Measurements from ENCODE around the gene WFDC1.
A peak's percentile ranks its signal among the peaks of the same experiment; 100 is the strongest.

WFDC1 gene

GRCh38 chr16:84279881-84280280 lies 14.8 kb upstream of the WFDC1 start:
- Histone ChIP-seq H3K27me3 (ENCODE audit: insufficient read depth, low read length, poor library complexity) (no peaks in the 10 kb centered on the region), H2AK5ac (ENCODE audit: low read length) (no peak overlapping the region), H2BK15ac (replicated peaks; ENCODE audit: low read depth) (no peak overlapping the region), H2BK5ac (ENCODE audit: low read length) (no peak overlapping the region), H4K8ac (ENCODE audit: low read depth, low read length) (no peak overlapping the region), H3K4me2 (ENCODE audit: low read length) (no peak overlapping the region), H3K4me1 (ENCODE audit: control insufficient read depth, low read depth, low read length) (peaks cover 7% of the 10 kb centered on the region), H2BK120ac (ENCODE audit: low read depth, low read length) (no peak overlapping the region), H3K56ac (ENCODE audit: low read length) (no peak overlapping the region), H3K79me1 (ENCODE audit: low read length) (no peaks in the 10 kb centered on the region), H3K79me2 (ENCODE audit: control insufficient read depth, insufficient read depth, low read length) (no peaks in the 10 kb centered on the region), H3K4ac (ENCODE audit: low read depth, low read length) (no peak overlapping the region), H3K9ac (ENCODE audit: low read length) (no peak overlapping the region), H3K23ac (ENCODE audit: low read length) (no peak overlapping the region), H3K18ac (ENCODE audit: low read length) (no peak overlapping the region), H3K27ac (ENCODE audit: low read depth, low read length) (no peak overlapping the region), H3K36me3 (ENCODE audit: control insufficient read depth, insufficient read depth, low read length) (no peaks in the 10 kb centered on the region), H3K4me3 (ENCODE audit: low read length) (no peak overlapping the region), H4K5ac (ENCODE audit: low read length) (no peak overlapping the region)
- DNase-seq, result no peak
- WGBS (ENCODE audit: extremely low coverage, insufficient coverage, low lambda C conversion rate), result no CpG with 5 or more reads among the region's 12 CpGs

- no peak overlapping the region for H2BK15ac ChIP-seq (replicated peaks; ENCODE audit: low read depth)
- no peak overlapping the region for H4K8ac ChIP-seq (ENCODE audit: low read depth, low read length)
- H3K4me2 ChIP-seq (ENCODE audit: low read length), result no peak overlapping the region
- no peak overlapping the region for H2AK5ac ChIP-seq (ENCODE audit: low read length)
- no peak overlapping the region for H3K23ac ChIP-seq (ENCODE audit: low read length)
- H2BK5ac ChIP-seq (ENCODE audit: low read length), result no peak overlapping the region
- no peak overlapping the region for H3K9ac ChIP-seq (ENCODE audit: low read length)
- H3K36me3 ChIP-seq (ENCODE audit: control insufficient read depth, insufficient read depth, low read length), result no peaks in the 10 kb centered on the region
- no peak overlapping the region for H2BK120ac ChIP-seq (ENCODE audit: low read depth, low read length)
- H3K4me3 ChIP-seq (ENCODE audit: low read length), result no peak overlapping the region
- WGBS (ENCODE audit: extremely low coverage, insufficient coverage, low lambda C conversion rate), result no CpG with 5 or more reads among the region's 3 CpGs
- no peaks in the 10 kb centered on the region for H3K79me1 ChIP-seq (ENCODE audit: low read length)
- H3K79me2 ChIP-seq (ENCODE audit: control insufficient read depth, insufficient read depth, low read length), result no peaks in the 10 kb centered on the region
- peak; percentile 93 for DNase-seq
- H4K5ac ChIP-seq (ENCODE audit: low read length), result no peak overlapping the region
- H3K56ac ChIP-seq (ENCODE audit: low read length), result no peak overlapping the region
- H3K27ac ChIP-seq (ENCODE audit: low read depth, low read length), result no peak overlapping the region
- no peak overlapping the region for H3K4ac ChIP-seq (ENCODE audit: low read depth, low read length)
- no peaks in the 10 kb centered on the region for H3K27me3 ChIP-seq (ENCODE audit: insufficient read depth, low read length, poor library complexity)
- H3K4me1 ChIP-seq (ENCODE audit: control insufficient read depth, low read depth, low read length), result peaks cover 7% of the 10 kb centered on the region
- no peak overlapping the region for H3K18ac ChIP-seq (ENCODE audit: low read length)
Observed at GRCh38 chr16:84281074-84281473, 13.6 kb upstream of the WFDC1 start.

- H3K4me2 ChIP-seq (ENCODE audit: low read length), result no peak overlapping the region
- no peak for DNase-seq
- H2BK5ac ChIP-seq (ENCODE audit: low read length), result no peak overlapping the region
- no peak overlapping the region for H3K4ac ChIP-seq (ENCODE audit: low read depth, low read length)
- H2AK5ac ChIP-seq (ENCODE audit: low read length), result no peak overlapping the region
- WGBS (ENCODE audit: extremely low coverage, insufficient coverage, low lambda C conversion rate), result no CpG with 5 or more reads among the region's 6 CpGs
- H3K79me2 ChIP-seq (ENCODE audit: control insufficient read depth, insufficient read depth, low read length), result no peaks in the 10 kb centered on the region
- H3K4me3 ChIP-seq (ENCODE audit: low read length), result no peak overlapping the region
- H3K18ac ChIP-seq (ENCODE audit: low read length), result no peak overlapping the region
- no peak overlapping the region for H2BK15ac ChIP-seq (replicated peaks; ENCODE audit: low read depth)
- H3K27ac ChIP-seq (ENCODE audit: low read depth, low read length), result no peak overlapping the region
- no peak overlapping the region for H3K56ac ChIP-seq (ENCODE audit: low read length)
- H3K23ac ChIP-seq (ENCODE audit: low read length), result no peak overlapping the region
- no peak overlapping the region for H4K8ac ChIP-seq (ENCODE audit: low read depth, low read length)
- no peaks in the 10 kb centered on the region for H3K79me1 ChIP-seq (ENCODE audit: low read length)
- H3K9ac ChIP-seq (ENCODE audit: low read length), result no peak overlapping the region
- H4K5ac ChIP-seq (ENCODE audit: low read length), result no peak overlapping the region
- H3K27me3 ChIP-seq (ENCODE audit: insufficient read depth, low read length, poor library complexity), result no peaks in the 10 kb centered on the region
- no peak overlapping the region for H2BK120ac ChIP-seq (ENCODE audit: low read depth, low read length)
- no peaks in the 10 kb centered on the region for H3K36me3 ChIP-seq (ENCODE audit: control insufficient read depth, insufficient read depth, low read length)
- H3K4me1 ChIP-seq (ENCODE audit: control insufficient read depth, low read depth, low read length), result peaks cover 7% of the 10 kb centered on the region
Observed at GRCh38 chr16:84282533-84282932, 12.1 kb upstream of the WFDC1 start.

- Histone ChIP-seq H3K4me3 (ENCODE audit: low read length) (no peak overlapping the region), H3K9ac (ENCODE audit: low read length) (peak overlapping the region; percentile 26), H3K4me1 (ENCODE audit: control insufficient read depth, low read depth, low read length) (peaks cover 7% of the 10 kb centered on the region), H3K79me1 (ENCODE audit: low read length) (no peaks in the 10 kb centered on the region), H2BK15ac (replicated peaks; ENCODE audit: low read depth) (no peak overlapping the region), H4K8ac (ENCODE audit: low read depth, low read length) (no peak overlapping the region), H3K23ac (ENCODE audit: low read length) (peak overlapping the region; percentile 6), H4K5ac (ENCODE audit: low read length) (no peak overlapping the region), H3K79me2 (ENCODE audit: control insufficient read depth, insufficient read depth, low read length) (no peaks in the 10 kb centered on the region), H3K4ac (ENCODE audit: low read depth, low read length) (no peak overlapping the region), H2BK120ac (ENCODE audit: low read depth, low read length) (no peak overlapping the region), H3K27ac (ENCODE audit: low read depth, low read length) (no peak overlapping the region), H3K18ac (ENCODE audit: low read length) (no peak overlapping the region), H2AK5ac (ENCODE audit: low read length) (no peak overlapping the region), H2BK5ac (ENCODE audit: low read length) (no peak overlapping the region), H3K27me3 (ENCODE audit: insufficient read depth, low read length, poor library complexity) (no peaks in the 10 kb centered on the region), H3K36me3 (ENCODE audit: control insufficient read depth, insufficient read depth, low read length) (no peaks in the 10 kb centered on the region), H3K4me2 (ENCODE audit: low read length) (no peak overlapping the region), H3K56ac (ENCODE audit: low read length) (peak overlapping the region; percentile 73)
- no CpG with 5 or more reads among the region's 24 CpGs for WGBS (ENCODE audit: extremely low coverage, insufficient coverage, low lambda C conversion rate)
- no peak for DNase-seq
Observed at GRCh38 chr16:84283314-84284153, 11.1 kb upstream of the WFDC1 start.

- no peak overlapping the region for H3K18ac ChIP-seq (ENCODE audit: low read length)
- H4K8ac ChIP-seq (ENCODE audit: low read depth, low read length), result no peak overlapping the region
- H3K27ac ChIP-seq (ENCODE audit: low read depth, low read length), result no peak overlapping the region
- H3K36me3 ChIP-seq (ENCODE audit: control insufficient read depth, insufficient read depth, low read length), result no peaks in the 10 kb centered on the region
- peaks cover 7% of the 10 kb centered on the region for H3K4me1 ChIP-seq (ENCODE audit: control insufficient read depth, low read depth, low read length)
- peak overlapping the region; percentile 73 for H3K56ac ChIP-seq (ENCODE audit: low read length)
- no peak overlapping the region for H2BK5ac ChIP-seq (ENCODE audit: low read length)
- WGBS (ENCODE audit: extremely low coverage, insufficient coverage, low lambda C conversion rate), result no CpG with 5 or more reads among the region's 13 CpGs
- no peak overlapping the region for H4K5ac ChIP-seq (ENCODE audit: low read length)
- H2AK5ac ChIP-seq (ENCODE audit: low read length), result no peak overlapping the region
- H2BK120ac ChIP-seq (ENCODE audit: low read depth, low read length), result no peak overlapping the region
- peak overlapping the region; percentile 26 for H3K9ac ChIP-seq (ENCODE audit: low read length)
- no peak overlapping the region for H3K4ac ChIP-seq (ENCODE audit: low read depth, low read length)
- no peaks in the 10 kb centered on the region for H3K79me1 ChIP-seq (ENCODE audit: low read length)
- no peaks in the 10 kb centered on the region for H3K27me3 ChIP-seq (ENCODE audit: insufficient read depth, low read length, poor library complexity)
- peak overlapping the region; percentile 6 for H3K23ac ChIP-seq (ENCODE audit: low read length)
- no peak overlapping the region for H2BK15ac ChIP-seq (replicated peaks; ENCODE audit: low read depth)
- no peak overlapping the region for H3K4me3 ChIP-seq (ENCODE audit: low read length)
- H3K79me2 ChIP-seq (ENCODE audit: control insufficient read depth, insufficient read depth, low read length), result no peaks in the 10 kb centered on the region
- H3K4me2 ChIP-seq (ENCODE audit: low read length), result no peak overlapping the region
- DNase-seq, result peak; percentile 47
Observed at GRCh38 chr16:84284154-84284722, 10.4 kb upstream of the WFDC1 start.
